HG02870 (cell line): ENCODE measurements around the gene CD9.
"Not testable (repeated sequence)": the region's sequence is repeated elsewhere in the genome, so short reads cannot be mapped to it uniquely, and the experiment has no call there.

Source experiments
- ATAC-seq: cut with Tn5 transposase; IDR thresholded peaks from one replicate; pipeline ENCODE4 v1.9.1; 2021; ENCODE audit warnings: mild to moderate bottlenecking, moderate library complexity; ENCODE audit not compliant: unreplicated experiment

Gene CD9

DNA sequence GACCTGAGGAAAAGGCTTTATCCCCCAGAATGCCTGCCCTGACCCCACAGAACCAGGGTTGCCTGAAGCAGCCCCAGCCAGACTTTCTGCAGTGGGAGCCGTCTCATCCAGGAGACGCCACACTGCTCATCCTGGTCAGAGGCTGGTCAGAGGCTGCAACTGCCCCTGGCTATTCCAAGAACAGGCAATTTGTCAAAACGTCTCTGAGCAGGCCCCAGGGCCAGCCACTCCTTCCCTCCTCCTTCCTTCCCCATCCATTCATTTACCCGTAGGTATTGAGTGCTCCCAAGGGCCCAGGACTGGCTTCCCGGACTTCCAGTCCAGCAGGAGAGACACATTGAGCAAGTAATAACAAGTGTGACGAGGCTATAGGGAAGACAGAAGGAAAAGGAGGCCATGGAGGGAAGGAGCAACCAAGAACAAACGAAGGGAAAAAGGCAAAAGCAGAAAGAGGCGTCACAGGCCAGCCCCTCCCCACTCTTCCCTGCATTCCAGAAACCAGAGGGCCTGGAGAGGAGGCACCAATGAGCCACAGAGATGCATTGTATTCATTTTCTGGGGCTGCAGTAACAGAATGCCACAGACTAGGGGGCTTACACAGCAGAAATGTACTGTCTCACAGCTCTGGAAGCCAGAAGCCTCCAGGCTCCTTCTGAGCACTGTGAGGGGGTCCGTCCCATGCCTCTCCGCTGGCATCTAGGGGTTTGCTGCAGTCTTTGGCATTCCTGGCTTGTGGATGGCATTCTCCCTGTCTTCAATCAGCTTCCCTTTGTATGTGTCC is 21.0 kb upstream of the CD9 start:
- no peak for ATAC-seq

GRCh38 chr12:6180268-6181051 is 19.7 kb upstream of the CD9 start:
- no peak for ATAC-seq

DNA sequence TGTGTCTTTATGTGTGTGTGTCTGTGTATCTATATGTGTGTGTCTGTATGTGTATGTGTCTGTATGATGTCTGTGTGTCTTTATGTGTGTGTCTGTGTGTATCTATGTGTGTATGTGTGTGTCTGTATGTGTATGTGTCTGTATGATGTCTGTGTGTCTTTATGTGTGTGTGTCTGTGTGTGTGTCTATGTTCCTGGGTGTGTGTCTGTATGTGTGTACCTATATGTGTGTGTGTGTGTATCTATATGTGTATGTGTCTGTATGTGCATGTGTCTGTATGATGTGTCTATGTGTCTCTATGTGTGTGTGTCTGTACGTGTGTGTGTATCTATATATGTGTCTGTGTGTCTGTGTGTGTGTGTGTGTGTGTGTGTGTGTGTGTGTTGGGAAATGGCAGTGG is 19.0 kb upstream of the CD9 start:
- ATAC-seq, result no peak

DNA sequence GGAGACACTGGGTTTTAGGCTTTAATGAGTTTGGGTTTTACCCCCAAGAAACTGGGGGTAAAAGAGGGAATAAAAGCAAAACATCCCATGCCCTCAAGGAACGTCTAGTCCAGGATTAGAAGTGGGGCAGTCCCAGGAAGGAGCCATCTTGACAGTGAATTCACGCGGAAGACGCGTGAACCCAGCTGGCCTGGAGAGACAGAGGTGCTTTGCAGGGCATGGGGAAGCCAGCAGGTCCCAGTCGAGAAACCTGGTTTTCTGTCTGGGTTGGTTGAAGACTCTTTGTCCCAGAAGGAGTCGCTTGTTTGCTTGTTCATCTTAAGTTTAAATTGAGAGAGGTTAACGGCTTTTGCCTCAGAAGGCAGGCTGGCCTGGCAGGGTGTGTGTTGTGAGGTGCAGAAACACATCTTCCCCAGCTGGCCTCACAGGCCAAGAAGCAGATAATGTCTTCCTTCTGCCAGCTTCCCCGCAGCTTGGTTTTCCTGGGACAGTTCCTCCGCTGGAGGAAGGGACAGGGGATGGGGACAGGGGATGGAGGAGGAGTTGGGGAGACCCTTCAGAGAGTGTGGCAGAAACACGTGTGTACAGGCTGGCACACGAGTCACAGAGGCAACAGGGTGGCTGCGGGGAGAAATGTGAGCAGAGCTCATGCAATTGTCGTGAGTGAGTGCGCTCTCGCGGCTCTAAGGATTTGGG is 18.5 kb upstream of the CD9 start:
- no peak for ATAC-seq

DNA sequence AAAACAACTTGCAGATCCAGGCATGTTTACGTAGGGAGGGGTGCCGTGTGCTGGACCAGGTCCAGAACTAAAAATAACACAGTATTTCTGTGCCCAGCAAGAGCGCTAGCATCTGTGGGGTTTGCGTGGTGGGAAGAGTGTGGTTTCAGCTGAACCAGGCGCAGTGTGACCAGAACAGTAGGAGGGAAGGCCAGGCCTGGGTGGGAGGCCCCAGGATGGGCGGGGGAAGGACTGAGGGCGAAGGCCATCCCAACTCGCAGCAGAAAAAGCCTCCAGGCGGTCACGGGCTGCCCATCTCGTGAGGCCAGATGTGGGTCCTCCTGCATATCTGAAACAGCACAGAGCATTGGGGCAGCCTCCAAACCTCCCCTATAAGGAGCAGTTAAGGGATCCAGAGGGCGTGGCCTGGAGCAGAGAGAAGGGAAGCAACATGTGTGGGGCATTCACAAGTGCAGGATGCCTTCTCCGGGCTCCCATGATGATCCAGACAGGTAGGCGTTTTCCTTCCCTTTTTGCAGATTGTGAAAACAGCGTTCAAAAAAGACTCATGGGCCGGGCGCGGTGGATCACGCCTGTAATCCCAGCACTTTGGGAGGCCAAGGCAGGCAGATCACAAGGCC is 17.8 kb upstream of the CD9 start:
- ATAC-seq, result no peak

DNA sequence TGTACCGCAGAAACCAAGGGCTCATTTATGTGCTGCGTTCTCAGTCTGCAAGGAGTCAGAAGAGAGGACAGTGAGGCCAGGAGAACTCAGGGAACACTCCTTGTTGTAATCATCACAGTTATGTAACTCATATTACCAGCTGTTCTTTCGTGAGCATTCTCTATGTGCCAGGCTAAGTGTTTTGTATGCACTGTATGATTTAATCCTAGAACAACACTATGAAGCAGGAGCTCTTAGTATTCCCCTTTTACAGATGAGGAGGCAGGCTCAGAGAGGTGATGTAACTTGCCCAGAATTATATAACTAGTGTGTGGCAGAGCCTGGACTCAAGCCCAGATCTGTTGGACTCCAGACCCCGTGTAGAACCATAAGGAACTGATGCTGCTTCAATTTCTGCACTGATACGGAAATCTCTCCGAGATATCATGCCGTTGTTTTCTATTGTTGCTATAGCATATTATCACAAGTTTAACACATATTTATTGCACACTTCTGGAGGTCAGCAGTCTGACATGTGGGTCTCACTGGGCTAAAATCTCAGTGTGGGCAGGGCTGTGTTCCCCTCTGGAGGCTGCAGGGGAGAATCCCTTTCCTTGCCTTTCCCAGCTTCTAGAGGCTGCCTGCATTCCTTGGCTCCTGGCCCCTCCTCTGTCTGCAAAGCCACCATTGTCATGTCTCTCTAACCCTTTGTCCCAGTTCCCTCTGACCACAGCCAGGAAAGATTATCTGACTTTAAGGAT is 16.3 kb upstream of the CD9 start:
- no peak for ATAC-seq

DNA sequence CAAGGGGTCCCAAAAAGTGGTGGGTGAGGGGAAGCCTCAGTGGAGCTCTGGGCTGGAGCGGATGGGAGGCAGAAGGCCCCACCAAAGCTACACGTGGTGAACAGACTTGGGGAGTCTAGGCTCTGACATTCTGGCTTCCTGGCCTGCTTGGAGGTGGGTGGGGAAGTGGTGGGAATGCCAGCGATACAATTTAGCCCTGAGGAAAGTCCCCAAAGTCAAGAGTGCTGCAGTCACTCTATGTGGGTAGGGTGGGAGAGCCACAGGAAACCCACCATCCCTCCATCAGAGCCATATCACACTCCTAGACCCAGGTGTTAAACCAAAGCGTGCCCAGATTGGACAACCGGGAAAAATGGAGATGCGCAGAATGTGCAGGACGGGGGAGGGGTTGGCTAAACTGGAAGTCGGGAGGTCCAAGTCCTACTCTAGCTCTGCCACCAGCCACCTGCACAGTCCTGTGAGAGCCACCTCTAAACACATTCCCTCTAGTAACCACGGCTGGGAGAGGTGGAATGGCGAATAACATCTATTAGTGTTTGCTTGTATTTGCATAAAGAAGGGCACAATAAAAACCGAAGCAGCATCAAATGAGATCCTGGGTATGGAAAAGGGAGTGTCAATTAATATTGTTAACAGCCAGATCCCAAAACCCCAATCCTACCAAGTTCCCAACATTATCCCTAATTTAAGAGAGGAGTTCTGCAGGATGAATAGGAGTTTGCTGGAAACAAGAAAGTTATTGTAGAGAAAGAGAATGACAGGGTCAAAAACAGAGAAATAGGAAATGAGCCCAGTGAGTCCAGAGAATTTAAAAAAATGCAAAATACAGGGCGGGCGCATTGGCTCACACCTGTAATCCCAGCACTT is 14.0 kb upstream of the CD9 start:
- ATAC-seq, result no peak

DNA sequence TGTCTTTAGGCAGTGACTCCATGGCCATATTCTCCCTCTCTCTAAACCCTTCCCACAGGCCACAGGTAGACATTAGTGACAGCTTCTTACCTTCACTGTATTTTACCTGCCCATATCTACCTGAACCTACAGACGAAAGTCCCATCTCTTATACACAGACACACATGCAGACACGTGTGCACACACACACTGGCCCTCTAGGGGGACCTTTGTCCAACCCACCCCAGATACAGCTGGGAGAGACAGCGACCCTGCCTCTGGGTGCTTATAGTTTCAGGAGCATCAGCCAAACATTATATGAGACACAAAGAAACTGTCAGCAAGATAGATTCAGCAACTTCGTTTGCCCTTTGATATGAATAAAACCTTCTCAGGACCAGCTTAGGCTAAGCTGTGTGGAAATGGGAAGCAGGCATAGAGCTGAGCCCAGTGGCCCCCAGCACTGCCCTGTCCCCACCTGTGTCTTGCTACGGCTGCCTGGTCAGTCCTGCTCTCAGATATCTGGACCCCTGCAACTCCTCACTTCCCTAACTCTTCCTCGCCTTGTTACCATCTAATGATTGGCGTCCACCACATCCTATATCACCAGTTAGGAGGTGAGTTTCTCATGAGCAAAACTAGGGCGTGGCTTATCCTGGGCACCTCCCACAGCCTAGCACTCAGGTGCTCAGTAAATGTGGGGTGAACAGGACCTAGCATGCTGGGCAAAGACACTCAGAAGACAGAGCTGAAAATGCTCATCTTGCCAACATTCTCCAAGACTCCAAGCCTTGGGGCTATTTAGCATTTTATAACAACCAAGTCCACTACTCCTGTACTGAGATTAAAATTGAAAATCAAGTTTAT is 12.0 kb upstream of the CD9 start:
- ATAC-seq, result no peak

DNA sequence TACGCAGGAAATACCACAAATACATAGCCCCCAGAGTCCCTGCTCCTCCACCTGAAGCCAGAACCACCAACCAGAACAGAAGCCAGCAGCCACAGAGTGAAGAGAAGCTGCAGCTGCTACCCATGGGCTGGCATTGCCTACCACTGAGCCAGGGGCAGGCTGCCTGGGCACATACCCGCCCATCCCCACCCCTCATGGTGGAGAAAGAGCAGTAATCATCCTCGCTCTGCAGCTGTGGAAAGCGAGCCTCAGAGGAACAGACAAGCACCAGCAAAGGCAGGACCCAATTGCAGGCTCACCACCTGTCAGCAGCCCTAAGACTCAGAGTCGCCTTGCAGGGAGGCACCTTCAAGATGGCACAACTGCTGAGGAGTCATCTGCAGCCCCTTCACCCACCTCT is 11.2 kb upstream of the CD9 start:
- no peak for ATAC-seq

- ATAC-seq, result not testable (repeated sequence)
Observed at GRCh38 chr12:6189952-6190598, 10.1 kb upstream of the CD9 start.

GRCh38 chr12:6190767-6191530 is 9.3 kb upstream of the CD9 start:
- not testable (repeated sequence) for ATAC-seq

- no peak for ATAC-seq
Observed at GRCh38 chr12:6192604-6193380, 7.4 kb upstream of the CD9 start.

- no peak for ATAC-seq
Observed at GRCh38 chr12:6193853-6194815, 6.1 kb upstream of the CD9 start.

DNA sequence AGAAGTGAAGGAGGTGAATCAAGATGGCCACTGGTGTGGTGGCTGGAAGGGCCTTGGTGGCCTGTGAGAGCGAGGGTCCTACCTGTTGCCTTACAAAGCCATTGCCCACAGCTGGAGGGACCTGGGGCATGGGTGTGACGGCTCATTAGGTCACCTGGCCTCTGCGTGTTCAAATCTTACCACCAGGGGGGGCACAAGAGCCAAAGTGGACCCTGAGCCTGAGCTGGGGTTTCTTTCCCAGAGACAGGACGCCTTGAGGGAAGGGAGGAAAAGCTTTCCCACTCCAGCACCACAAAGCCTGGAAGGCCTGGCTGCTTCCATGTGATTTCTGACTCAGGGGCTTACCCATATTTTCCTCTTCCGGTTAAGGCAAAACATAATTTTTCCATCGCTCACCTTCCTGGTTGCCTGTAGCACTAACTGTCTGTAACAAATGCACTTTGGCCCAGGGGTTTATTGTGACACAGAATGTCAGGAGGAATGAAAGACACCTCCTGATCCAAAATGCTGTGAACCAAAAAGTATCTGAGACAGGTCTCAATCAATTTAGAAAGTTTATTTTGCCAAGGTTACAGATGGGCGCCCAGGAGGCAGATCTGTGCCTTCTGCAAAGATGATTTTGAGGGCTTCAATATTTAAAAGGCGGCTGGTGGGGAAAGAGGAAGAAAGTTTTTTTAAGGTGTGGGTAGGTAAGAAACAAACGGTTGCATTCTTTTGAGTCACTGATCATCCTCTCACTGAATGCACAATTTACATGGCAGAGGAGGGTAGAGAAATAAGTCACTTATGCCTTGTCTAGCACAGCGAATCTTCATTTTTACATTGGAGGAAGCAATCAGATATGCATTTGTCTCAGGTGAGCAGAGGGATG is 4.3 kb upstream of the CD9 start:
- no peak for ATAC-seq

DNA sequence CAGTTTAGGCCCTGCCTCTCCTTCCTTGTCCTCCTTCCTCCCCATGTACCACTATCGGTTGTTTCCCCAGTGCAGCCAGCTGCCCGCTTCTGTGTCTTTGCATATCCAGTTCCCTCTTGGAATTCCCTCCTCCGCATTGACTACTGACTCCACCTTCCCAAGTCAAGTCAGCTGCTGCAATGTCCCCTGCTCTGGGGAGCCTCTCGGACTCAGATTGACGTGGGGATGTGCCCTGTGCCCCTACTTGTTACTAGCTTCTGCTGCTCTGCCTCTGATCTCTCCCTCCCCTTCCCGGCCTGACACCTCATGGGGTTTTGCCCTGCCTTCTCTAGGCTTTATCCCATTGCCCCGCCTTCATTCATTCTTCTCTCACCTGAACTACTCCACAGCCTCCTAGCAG is 2.1 kb upstream of the CD9 start:
- no peak for ATAC-seq
